Right kidney (tissue), 1 donor: ENCODE results near the gene INMT.

Experiments
- DNase-seq: peaks from one replicate; pipeline ENCODE4 v3.0.0-alpha.2; 2016

INMT gene

DNA sequence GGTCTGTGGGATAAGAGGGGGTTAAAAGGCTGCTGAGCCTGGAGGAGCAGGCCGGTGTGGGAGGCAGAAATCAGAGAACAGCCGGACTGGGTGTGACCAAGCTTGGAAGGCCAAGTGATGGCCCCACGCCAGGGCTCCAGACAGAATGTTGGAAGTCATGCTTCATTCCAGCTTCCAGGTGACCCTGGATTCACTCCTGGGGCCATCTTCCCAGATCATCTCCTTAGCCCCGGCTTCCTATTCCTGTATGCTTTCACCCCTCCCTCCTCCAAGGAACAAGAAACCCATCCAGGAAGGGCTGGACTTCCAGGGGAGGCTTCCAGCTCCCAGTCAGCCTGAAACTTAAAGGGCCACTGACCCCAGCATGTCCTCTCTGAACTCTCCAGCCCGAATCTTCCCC lies 1.0 kb downstream of the INMT start:
- no peak for DNase-seq

GRCh38 chr7:30754315-30754877 lies 2.5 kb downstream of the INMT start:
- no peak for DNase-seq

- DNase-seq = no peak
Observed at GRCh38 chr7:30755384-30756154, 3.6 kb downstream of the INMT start.

DNA sequence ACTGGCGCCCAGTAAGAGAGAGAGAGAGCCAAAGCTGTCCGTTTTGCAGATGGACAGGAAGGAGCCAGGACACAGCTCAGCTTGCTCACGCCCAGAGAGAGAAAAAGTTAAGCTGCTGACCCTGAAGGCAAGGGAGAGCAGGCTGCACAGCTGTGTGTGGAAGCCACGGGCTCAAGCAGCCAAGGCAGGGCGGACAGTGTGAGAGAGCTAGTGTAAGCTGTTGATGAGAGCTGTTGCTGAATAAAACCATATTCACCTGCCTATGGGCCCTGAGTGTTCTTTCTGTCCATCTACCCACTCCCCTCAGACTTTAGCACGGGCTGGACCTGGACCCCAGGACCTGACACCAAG lies 5.4 kb downstream of the INMT start:
- DNase-seq = no peak

- DNase-seq = no peak
Observed at GRCh38 chr7:30760514-30761213, 8.7 kb downstream of the INMT start.

DNA sequence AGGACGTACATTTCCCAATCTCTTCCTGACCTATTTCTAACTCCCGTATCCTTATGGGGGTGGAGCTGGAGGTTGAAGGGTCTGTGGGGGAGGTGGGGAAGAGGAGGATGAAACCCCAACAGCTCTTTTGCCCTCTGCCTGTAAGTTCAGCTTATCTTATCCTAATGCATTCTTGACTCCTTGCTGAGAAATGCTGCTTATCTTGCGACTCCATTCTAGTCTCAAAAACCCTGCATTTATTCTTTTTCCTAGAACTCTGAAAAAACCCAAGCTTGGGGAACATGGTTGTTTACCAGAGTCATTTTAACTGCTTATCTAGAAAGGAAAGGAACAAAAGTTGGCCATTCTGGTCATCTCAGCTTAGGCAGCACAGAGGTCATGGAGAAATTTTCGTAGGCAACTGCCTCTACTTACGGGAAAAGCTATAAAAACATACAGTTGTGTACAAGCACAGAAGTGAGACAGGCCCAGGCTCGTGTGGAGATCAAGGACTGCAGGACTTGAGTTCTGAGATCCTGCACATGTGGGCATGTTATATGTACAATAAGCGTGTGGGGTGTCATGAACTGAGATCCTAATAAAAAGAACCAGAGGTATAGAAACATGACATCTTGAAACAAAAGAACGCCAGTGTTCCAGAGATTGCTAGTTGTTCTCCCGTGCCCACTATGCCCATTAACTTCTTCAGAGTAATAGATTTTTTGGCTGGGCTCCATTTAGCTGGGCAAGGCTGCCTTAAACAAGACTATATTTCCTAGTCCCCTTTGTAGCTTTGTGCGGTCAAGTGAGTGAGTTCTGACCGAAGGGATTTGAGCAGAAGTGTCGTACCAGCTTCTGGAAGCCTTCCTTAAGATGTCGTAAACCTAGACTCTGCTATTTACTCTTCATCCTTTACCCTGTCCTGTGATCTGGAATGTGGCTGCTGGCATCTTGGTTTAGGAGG lies 9.6 kb downstream of the INMT start:
- no peak for DNase-seq

- no peak for DNase-seq
Observed at GRCh38 chr7:30764030-30764975, 12.4 kb downstream of the INMT start.

DNA sequence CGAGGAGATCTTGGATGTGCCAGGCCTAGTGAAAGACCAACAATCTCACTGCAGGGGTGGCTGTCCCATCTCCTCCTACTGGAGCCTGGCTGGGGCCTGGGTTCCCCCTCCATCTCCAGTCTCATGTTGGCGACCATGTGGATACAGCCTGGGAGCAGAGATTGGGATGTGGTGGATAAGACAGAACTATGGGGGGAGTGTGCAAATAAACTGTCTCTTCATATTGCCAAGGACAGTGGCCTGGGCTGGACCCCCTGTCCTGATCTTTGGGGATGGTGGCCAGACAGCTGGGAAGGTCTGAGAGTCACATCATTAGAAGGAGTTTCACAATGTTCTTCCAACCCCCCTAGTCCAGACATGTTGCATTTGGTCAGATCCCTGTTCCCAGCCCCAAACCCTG lies 13.5 kb downstream of the INMT start:
- DNase-seq = no peak

GRCh38 chr7:30770845-30771173 lies 18.9 kb downstream of the INMT start:
- DNase-seq = no peak

DNA sequence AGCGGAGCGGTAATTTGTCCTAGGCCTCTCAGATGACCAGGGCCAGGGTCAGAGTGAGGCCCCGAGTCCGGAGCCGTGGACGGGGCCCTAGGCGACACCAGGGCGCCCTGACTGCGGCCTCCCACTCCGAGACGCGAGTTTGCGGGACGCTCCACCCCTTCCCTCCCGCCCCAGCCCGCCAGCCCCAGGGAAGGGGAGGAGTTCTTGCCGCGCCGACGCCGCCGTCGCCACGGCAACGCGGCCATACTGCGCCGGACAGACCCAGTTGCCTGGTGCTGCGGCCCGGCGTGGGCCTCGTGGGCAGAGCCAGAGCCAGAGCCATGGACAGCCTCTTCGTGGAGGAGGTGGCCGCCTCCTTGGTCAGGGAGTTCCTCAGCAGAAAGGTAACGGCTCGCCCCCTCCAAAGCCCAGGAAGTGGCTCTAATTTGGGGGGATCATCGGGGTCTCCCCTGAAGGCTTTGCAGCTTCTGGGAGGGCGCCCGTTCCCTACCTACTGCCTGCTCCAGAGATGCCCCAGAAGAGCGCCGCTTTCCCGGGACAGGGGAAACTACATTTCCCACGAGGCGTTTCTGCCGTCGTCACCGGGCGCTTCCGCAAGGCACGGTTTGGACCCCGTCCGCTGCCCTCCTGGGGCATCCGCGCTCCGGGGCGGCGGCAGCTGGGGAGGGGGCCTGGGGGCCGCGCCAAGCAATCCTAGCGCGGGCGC lies 19.4 kb downstream of the INMT start, which contains the start of gene MINDY4:
Gene MINDY4, plus strand, starts transcription at position 244 of the 706 bp plus-strand sequence. Its CDS starts 77 bp downstream, at position 321.
- DNase-seq = peak; percentile 89

DNA sequence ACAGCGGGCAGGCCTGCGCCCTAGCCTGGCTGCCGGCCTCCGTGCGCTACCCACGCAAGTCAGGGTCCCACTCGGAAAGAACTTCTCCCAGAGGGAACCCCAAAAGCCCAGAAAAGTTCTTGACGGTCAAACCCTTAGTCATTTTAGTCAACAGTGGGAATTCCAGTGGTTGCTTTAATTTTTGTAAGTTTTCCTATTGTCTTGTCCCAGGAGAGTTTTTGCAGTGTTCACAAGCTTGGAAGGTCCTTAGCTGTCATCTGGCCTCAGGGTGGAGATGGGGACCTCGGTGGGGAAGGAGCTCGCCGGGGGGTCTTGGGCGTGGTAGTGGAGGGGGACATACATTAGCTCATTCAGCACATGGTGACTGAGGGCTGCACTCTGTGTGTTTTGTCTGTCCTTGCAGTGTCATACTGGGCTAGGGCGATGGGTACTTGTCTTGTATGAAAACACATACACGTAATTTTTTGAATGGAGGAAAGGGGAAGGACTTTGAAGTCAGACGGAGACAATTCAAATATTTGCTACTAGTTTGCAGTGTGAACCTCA lies 20.0 kb downstream of the INMT start:
- DNase-seq = no peak

GRCh38 chr7:30772984-30773383 lies 21.0 kb downstream of the INMT start:
- no peak for DNase-seq

GRCh38 chr7:30775992-30776391 lies 24.1 kb downstream of the INMT start:
- no peak for DNase-seq

DNA sequence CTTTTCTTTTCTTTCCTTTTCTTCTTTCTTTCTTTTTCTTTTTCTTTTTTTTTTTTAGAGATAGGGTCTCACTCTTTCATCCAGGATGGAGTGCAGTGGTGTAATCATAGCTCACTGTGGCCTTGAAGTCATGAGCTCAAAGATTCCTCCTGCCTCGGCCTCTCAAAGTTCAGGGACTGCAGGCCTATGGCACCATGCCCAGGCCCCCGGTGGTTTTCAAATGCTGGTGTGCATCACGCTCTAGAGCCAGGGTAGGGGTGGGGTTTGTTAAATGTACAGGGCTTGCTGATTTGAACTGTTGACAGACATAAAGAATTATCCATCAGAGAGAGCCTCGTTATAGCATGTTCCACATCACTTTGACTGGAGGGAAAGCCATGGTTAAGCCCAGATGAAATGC lies 25.0 kb downstream of the INMT start:
- no peak for DNase-seq

GRCh38 chr7:30778255-30779025 lies 26.5 kb downstream of the INMT start:
- DNase-seq = no peak

GRCh38 chr7:30779574-30779973 lies 27.6 kb downstream of the INMT start:
- DNase-seq = no peak

GRCh38 chr7:30780941-30781340 lies 29.0 kb downstream of the INMT start:
- no peak for DNase-seq

DNA sequence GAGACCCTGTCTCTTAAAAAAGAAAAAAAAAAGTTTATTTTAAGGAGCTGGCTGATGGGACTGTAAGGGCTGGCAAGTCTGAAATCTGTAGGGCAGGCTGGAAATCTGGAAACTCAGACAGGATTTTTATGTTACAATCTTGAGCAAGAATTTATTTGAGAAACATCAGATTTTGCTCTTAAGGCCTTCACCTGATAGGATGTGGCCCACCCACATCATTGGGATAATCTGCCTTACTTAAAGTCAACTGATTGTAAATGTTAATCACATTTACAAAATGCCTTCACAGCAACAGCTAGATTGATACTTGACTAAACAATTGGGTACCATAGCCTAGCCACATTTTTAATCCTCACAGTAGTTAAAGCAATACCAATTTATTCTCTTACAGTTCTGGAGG lies 30.8 kb downstream of the INMT start:
- no peak for DNase-seq

- DNase-seq = no peak
Observed at GRCh38 chr7:30785786-30786185, 33.9 kb downstream of the INMT start.

DNA sequence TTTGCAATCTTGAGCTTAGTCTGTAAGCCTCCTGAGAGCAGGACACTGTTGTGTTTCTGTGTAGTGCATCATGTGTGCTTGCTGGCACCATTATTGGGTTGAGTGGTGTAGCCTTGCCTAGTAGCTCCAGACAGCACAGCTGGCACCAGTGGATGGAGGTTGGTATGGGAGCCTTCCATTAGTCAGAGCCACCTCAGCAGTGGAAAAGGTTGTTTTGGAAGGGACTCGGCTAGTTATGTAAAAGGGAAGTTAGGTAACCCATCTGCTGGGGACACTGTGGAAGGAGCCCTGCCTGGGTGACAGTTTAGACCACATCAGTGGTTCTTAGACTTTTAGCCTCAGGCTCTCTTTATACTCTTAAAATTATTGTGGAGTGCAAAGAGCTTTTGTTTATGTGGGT lies 35.6 kb downstream of the INMT start:
- no peak for DNase-seq
